Measurements from ENCODE around the gene USP17L10. TPM values are rescaled to one million over a fixed set of nuclear protein-coding genes. Genes with fewer than 3 reads are reported as not detected.

Gene USP17L10
- polyA plus RNA-seq, 1 donor from 2014 or later = not detected

Other genes with a start within 250 kb of the USP17L10 start
- not detected in 2 replicates for gene FAM90A26, start 40.2 kb upstream of the USP17L10 start, polyA plus RNA-seq
- not detected in 2 replicates for gene USP17L11, start 4.7 kb downstream of the USP17L10 start, polyA plus RNA-seq
- gene USP17L12, start 9.5 kb downstream of the USP17L10 start, polyA plus RNA-seq = not detected in 2 replicates
- gene USP17L13, start 14.2 kb downstream of the USP17L10 start, polyA plus RNA-seq = not detected in 2 replicates
- gene USP17L15, start 23.7 kb downstream of the USP17L10 start, polyA plus RNA-seq = not detected in 2 replicates
- not detected in 2 replicates for gene USP17L17, start 33.2 kb downstream of the USP17L10 start, polyA plus RNA-seq
- not detected in 2 replicates for gene USP17L18, start 38.0 kb downstream of the USP17L10 start, polyA plus RNA-seq
- not detected in 2 replicates for gene USP17L19, start 42.7 kb downstream of the USP17L10 start, polyA plus RNA-seq
- gene USP17L20, start 47.5 kb downstream of the USP17L10 start, polyA plus RNA-seq = not detected in 2 replicates
- not detected in 2 replicates for gene USP17L21, start 52.2 kb downstream of the USP17L10 start, polyA plus RNA-seq
- gene USP17L22, start 57.0 kb downstream of the USP17L10 start, polyA plus RNA-seq = not detected in 2 replicates
- gene USP17L24, start 114.5 kb downstream of the USP17L10 start, polyA plus RNA-seq = not detected in 2 replicates
- not detected in 2 replicates for gene USP17L25, start 119.3 kb downstream of the USP17L10 start, polyA plus RNA-seq
- gene USP17L26, start 124.0 kb downstream of the USP17L10 start, polyA plus RNA-seq = not detected in 2 replicates
- gene USP17L5, start 128.7 kb downstream of the USP17L10 start, polyA plus RNA-seq = not detected in 2 replicates
- gene USP17L27, start 133.5 kb downstream of the USP17L10 start, polyA plus RNA-seq = not detected in 2 replicates
- not detected in 2 replicates for gene USP17L28, start 138.2 kb downstream of the USP17L10 start, polyA plus RNA-seq
- not detected in 2 replicates for gene USP17L29, start 143.0 kb downstream of the USP17L10 start, polyA plus RNA-seq
- gene USP17L30, start 152.5 kb downstream of the USP17L10 start, polyA plus RNA-seq = not detected in 2 replicates
- not detected in 2 replicates for gene DEFB131A, start 233.8 kb downstream of the USP17L10 start, polyA plus RNA-seq

Data from neural cell (in vitro differentiated cells).